ENCODE data around the gene FAM120C.

Gene FAM120C, protein sequence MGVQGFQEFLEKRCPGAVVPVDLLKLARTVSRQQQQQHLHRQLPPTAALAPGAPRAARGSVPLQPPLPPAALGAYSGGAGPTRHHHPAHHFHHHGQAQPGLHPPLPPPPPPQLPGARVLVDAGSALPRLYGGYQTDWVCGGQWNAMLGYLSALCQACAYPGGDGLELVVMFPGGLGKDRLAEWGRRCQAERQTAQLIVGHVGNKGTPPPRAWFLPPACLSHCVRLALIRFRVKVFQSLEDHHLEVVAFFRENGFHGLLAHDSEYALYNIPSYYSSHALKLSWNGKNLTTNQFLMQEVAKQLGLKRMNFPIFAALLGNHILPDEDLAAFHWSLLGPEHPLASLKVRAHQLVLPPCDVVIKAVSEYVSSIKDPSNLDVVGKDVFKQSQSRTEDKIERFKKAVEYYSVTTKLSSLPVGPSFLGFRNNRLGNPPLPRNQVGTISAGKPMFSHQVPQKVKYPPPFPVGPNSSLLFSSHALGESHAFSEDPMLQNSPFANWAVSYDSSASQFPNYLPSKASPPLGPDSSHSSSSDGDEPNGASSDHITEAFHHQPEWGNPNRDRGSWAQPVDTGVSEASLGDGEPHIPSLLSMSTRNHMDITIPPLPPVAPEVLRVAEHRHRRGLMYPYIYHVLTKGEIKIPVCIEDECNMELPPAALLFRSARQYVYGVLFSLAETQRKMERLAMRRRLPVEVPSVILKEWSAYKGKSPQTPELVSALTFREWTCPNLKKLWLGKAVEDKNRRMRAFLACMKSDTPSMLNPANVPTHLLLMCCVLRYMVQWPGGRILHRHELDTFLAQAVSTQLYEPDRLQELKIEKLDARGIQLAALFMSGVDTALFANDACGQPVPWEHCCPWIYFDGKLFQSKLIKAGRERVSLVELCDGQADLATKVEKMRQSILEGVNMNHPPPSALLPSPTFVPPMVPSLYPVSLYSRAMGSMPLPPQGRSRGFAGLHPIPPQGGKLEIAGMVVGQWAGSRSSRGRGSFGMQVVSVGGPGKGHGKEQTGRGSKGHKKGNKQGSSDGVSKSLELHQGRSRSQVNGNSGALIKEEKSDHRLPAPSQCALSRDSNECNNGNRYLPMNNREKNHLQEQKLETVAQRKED

DNA sequence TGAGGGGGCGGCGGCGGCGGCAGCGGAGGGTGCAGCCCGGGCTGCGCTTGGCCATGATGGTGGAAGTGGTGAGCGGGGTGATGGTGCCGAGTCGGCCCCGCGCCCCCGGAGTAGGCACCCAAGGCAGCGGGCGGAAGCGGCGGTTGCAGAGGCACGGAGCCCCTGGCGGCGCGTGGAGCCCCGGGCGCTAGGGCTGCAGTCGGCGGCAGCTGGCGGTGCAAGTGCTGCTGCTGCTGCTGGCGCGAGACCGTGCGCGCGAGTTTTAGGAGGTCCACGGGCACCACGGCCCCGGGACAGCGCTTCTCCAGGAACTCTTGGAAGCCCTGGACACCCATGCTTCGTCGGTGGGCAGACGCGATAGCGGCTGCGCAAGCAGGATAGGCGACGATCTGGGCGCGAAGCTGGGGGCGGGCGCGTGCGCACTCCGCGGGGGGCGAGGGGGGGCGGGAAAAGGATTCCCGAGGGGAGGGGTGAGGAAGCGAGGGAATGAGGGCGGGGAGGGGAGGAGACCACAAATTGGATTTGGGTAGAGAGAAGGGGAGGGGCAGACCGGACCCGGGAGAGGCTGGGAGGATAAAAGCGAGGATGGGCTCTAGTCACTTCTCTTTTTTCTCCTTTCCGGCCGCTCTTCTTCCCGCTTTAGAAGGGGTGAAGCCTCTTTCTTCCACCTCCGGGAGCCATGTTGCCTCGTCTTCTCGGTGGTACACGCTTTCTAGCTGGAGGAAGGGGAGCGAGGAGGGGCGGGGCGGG is at the start of gene FAM120C:
TSS of gene FAM120C (minus strand) at position 391 of the 750 bp plus-strand sequence. CDS start at position 335, 56 bp downstream.
- TF ChIP-seq POLR2A (IDR thresholded peaks at IDR 0.05; ENCODE audit: low read depth, low read length): peak; percentile 60
- FAIRE-seq (no peak), DNase-seq (ENCODE audit: insufficient read length, low spot score) (peak; percentile 30)

DNA sequence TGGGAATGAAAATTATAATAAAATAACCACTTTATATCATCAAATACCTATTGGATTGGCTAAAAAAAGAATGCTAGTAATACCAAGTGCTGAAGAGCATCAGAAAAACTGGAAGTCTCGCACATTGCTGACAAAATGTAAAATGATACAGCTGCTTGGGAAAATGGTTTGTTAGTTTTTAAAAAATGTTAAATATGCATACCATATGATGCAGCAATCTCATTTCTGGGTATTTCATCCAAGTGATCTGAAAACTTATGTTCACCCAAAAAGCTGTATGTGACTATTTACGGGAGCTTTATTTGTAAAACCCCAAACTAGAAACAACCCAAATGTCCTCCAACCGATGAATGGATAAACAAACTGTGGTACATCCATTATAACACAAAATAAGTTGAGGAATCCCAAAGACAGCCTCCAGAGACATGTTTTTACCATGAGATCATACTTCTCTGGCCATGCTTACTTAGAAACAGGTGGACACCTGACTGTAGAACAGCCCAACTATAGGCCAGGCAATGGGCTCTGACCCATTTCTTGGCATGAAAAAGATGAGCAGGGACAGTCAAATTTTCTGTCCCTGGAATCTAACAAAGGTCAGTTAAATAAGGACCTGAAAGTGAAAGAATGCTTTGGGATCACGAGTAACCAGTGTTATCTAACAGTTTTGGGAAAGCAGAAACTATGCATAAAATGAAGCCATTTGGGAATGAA is 47.5 kb upstream of the FAM120C start:
- TF ChIP-seq POLR2A (IDR thresholded peaks at IDR 0.05; ENCODE audit: low read depth, low read length): no peak
- no peak for DNase-seq (ENCODE audit: insufficient read length, low spot score)
- no peak for FAIRE-seq

DNA sequence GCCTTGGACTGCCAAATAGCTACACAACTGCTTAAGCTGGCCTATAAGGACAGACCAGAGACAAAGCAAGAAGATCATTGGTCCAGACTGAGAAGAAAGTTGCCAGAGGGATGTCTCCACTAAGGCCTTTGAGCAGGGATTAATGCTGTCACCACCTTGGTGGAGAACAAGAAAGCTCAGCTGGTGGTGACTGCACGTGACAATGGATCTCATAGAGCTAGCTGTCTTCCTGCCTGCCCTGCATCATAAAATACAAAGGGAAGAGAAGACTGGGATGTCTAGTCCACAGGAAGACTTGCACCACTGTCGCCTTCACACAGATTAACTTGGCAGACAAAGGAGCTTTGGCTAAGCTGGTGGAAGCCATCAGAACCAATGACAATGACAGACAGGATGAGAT is 40.5 kb upstream of the FAM120C start:
- TF ChIP-seq POLR2A (IDR thresholded peaks at IDR 0.05; ENCODE audit: low read depth, low read length): no peak
- FAIRE-seq: no peak
- no peak for DNase-seq (ENCODE audit: insufficient read length, low spot score)

DNA sequence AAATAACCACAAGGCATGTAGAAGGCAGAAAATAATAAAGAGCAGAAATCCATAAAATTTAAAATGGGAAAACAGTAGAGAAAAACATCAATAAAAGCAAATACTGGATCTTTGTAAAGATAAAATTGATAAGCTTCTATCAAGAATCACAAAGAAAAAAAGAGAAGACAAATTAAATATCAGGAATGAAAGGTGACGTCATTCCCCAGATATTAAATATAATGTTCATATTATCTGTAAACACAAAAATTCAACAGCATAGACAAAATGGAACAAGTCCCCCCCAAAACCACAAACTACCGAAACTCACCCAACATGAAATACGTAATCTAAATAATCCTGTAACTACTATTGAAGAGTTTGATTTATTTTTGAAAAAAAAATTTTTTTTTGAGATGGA is 30.5 kb upstream of the FAM120C start:
- FAIRE-seq: no peak
- no peak for DNase-seq (ENCODE audit: insufficient read length, low spot score)
- TF ChIP-seq POLR2A (IDR thresholded peaks at IDR 0.05; ENCODE audit: low read depth, low read length): no peak

DNA sequence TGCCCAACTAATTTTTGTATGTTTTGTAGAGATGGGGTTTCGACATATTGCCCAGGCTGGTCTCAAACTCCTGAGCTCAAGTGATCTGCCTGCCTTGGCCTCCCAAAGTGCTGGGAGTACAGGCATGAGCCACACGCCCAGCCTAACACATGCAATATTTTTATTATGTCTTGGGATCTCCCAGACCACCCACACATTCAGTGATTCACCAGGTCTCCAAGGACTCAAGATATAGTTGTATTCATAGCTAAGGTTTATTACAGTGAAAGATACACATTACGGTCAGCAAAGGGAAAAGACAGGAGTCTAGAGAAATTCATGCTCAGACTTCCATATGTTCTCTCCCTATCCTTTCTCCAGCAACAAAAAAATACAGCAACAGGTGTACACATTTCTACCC is 25.5 kb upstream of the FAM120C start:
- FAIRE-seq: no peak
- no peak for TF ChIP-seq POLR2A (IDR thresholded peaks at IDR 0.05; ENCODE audit: low read depth, low read length)
- no peak for DNase-seq (ENCODE audit: insufficient read length, low spot score)

DNA sequence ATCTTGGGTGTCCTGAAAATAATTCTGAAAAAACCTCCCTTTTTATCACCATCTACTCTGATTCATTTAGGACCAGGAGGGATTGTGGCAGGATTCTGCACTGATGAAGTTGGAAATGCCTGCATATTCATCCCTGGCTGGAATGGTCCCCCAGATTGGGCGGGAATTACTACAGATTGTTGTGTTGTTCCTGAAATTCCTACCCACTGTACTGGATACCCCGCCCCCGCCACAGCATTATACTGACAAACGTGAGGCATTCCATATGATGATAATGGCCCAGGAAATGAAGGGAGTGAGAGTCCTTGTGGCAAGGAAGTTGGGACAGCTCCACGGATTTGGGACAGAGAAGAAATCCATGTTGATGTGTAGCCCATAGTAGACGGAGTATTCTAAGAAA is 15.2 kb upstream of the FAM120C start:
- no peak for TF ChIP-seq POLR2A (IDR thresholded peaks at IDR 0.05; ENCODE audit: low read depth, low read length)
- no peak for DNase-seq (ENCODE audit: insufficient read length, low spot score)
- no peak for FAIRE-seq

DNA sequence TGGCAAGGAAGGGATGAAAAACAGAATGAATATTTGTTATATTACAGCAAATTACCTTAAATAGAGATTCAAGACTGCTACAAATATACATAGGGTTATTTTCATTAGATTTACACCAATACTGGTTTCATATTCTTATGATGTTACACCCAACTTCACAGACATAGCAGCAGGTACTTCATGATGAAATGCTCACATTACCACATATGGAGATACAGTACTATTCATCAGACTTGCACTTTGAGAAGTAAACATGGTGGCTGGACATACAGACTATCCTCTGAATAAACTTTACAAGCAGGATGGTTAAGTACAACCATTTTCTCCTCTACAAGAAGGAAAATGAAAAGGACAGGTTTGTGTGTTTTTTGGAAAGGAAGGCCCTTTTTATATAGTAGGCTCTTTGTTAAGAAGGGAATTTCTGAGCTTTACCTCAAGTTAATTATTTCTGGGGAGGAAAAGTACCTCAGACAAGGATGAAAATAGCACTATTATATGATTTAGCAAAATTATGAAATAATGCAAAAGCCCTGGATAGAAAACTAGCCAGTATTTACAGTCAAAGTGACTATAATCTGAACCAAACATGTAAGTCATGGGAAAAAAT is 12.0 kb upstream of the FAM120C start:
- no peak for FAIRE-seq
- DNase-seq (ENCODE audit: insufficient read length, low spot score): no peak
- no peak for TF ChIP-seq POLR2A (IDR thresholded peaks at IDR 0.05; ENCODE audit: low read depth, low read length)

DNA sequence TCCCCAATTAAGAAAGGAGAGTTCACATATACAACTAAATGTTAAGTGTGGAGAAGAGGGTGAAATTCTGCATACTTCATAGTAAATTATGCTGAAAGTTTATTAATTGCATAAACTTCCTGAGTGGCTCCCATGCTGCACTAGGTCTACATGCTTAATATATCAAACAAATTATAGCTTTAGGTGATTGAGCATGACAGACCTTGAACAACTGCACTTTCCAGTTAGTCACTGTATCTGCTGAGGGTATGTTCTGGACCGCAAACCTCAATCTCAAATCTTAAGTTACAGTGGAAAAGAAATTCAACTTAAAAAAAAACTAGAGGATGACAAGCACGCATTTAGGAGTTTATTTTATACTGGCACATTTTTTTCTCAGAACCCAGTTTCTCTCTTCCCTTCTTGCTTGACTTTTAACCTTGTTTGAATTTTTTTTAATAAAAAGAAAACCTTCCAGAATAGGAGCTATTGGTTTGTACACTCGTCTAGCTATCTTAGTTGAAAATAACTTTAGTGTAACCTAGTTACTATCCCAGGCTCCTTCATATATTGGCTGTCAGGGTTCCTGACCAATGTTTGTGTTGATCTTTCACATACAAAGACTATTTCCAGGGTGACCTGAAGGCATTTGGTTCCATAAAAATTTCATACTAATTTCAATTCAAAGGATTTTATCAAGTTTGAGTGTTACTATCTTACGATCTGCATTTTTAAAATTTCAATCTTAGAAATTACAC is 10.2 kb upstream of the FAM120C start:
- TF ChIP-seq POLR2A (IDR thresholded peaks at IDR 0.05; ENCODE audit: low read depth, low read length): no peak
- FAIRE-seq (no peak), DNase-seq (ENCODE audit: insufficient read length, low spot score) (no peak)

DNA sequence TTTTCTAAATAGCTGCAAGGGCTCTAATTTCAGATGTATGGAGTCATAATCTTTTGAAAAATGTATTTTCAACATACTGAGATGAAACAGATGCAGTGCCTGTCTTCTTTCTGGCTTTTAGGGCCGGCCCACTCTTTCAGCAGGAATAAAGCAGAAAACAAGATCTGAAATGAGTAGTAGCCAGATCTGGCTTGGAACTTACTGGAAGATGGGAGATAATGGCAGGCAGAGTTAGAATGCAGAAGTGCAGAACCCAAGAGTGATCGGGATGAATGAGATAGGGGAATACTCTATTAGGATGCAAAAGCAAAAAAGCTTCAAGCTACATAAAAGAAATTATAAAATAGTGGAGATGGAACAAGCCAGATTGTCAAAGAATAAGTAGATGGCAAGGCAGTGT is 1.4 kb upstream of the FAM120C start:
- no peak for DNase-seq (ENCODE audit: insufficient read length, low spot score)
- FAIRE-seq: no peak
- no peak for TF ChIP-seq POLR2A (IDR thresholded peaks at IDR 0.05; ENCODE audit: low read depth, low read length)

DNA sequence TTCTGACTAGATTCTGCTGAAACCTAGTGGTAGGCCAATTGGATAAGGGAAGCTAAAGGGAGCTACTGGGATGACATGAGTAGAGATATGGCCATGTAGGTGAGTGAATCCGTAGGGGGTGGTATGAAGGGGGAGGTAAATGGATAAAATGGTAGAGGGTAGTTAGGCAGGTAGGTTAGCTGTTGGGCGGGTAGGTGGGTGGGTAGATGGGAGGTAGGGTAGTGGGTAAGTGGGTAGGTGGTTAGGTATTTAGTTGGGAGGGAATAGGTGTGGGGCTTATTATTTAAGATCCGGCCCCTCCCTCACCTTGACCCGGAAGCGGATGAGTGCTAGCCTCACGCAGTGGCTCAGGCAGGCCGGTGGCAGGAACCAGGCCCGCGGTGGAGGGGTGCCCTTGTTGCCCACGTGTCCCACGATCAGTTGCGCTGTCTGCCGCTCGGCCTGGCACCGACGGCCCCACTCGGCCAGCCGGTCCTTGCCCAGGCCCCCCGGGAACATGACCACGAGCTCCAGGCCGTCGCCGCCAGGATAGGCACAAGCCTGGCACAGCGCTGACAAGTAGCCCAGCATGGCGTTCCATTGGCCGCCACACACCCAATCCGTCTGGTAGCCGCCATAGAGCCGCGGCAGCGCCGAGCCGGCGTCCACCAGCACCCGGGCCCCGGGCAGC is 725 bp downstream of the FAM120C start:
- TF ChIP-seq POLR2A (IDR thresholded peaks at IDR 0.05; ENCODE audit: low read depth, low read length): peak; percentile 49; the same call in 1 of the 2 replicates
- DNase-seq (ENCODE audit: insufficient read length, low spot score): no peak
- FAIRE-seq: no peak

DNA sequence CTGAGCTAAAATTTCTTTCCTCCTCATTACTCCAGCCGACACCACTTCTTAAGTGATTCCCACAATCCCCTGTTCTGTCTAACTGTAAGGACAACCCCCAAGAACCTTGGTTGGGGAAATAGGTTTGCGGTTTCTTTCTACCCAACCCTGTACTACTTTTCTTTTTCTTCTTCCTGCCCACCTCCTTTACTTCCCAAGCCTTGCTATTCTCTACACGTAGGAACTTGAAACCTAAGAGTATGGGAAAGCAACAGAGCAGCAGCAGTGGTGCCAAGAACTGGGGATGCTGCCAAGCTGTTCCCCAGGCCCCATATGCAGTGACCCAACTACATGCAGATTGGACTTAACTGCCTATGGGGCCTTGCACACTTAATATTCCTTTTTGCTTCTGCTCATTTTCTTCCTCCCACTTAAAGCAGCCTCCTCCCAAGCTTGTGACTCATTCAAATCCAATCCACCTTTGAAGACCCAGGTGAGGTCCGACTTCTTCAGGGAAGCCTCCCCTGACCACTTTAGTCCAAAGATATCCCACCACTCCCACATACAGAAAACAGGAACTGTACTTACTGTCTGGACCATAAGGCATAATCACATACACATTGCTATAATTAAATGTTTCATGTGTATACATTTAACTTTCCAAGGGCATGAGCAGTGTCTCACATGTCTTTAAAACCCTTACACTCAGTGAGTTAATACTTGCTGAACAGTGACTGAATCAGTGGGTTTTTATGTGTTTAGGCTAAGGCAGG is 1.7 kb downstream of the FAM120C start:
- no peak for DNase-seq (ENCODE audit: insufficient read length, low spot score)
- FAIRE-seq: no peak
- TF ChIP-seq POLR2A (IDR thresholded peaks at IDR 0.05; ENCODE audit: low read depth, low read length): no peak

Measured in H54 (cell line).